H1 (cell line): ENCODE measurements around the gene NT5DC3.

Experiments
- CBX5 ChIP-seq: fragments of 300-800, 300-1000 bp; sonication (generic); IDR thresholded peaks from 2 replicates; pipeline ENCODE4 v1.7.1; 2016; ENCODE audit warnings: antibody characterized with exemption, low read length, low read depth
- CEBPB ChIP-seq: IDR thresholded peaks from 2 replicates; pipeline ENCODE4 v1.6.1; 2012; ENCODE audit warnings: low read depth, low read length
- CHD2 ChIP-seq: IDR thresholded peaks from 2 replicates; pipeline ENCODE4 v1.6.1; 2012; ENCODE audit warnings: low read length, improper control_type of control experiment
- CTCF ChIP-seq, 3 experiments: IDR thresholded peaks; 1 replicate in 2 of 3; 2 replicates in 1 of 3; pipeline versions ENCODE4 v1.5.1 to v1.6.1; 2011; ENCODE audit warnings: low read length in 3 of 3, mild to moderate bottlenecking in 3 of 3, inconsistent platforms in 2 of 3, low read depth in 1 of 3, moderate library complexity in 1 of 3; ENCODE audit not compliant: insufficient read depth in 1 of 3; ENCODE audit errors: control extremely low read depth in 1 of 3
- EZH2 ChIP-seq: fragments of 200-600 bp; sonication (generic); IDR thresholded peaks from 2 replicates; pipeline ENCODE4 v1.7.1; 2012; ENCODE audit warnings: low read depth, mild to moderate bottlenecking, moderate library complexity, low read length, inconsistent platforms; ENCODE audit not compliant: severe bottlenecking
- GABPA ChIP-seq: IDR thresholded peaks from 2 replicates; pipeline ENCODE4 v1.6.1; 2011; ENCODE audit warnings: mild to moderate bottlenecking, low read length, moderate library complexity, borderline replicate concordance; ENCODE audit not compliant: insufficient read depth
- POLR2A ChIP-seq, 2 experiments: IDR thresholded peaks; 1 replicate in 1 of 2; 2 replicates in 1 of 2; pipeline ENCODE4 v1.6.1; 2011; ENCODE audit warnings: low read depth in 2 of 2, low read length in 2 of 2, mild to moderate bottlenecking in 2 of 2; ENCODE audit errors: control extremely low read depth in 1 of 2
- POLR2AphosphoS5 ChIP-seq: IDR thresholded peaks from 2 replicates; pipeline ENCODE4 v1.6.1; 2011; ENCODE audit warnings: low read depth, low read length
- TF ChIP-seq, protein P1 (sequence below): IDR thresholded peaks from 2 replicates; pipeline ENCODE4 v1.6.1; 2012; ENCODE audit warnings: inconsistent platforms

GRCh38 chr12:103830025-103830725 lies 10.9 kb downstream of the NT5DC3 start:
- TF ChIP-seq GABPA (no peak), CTCF (IDR thresholded peaks at IDR 0.05; ENCODE audit: control extremely low read depth in 1 of 3, insufficient read depth in 1 of 3, low read depth in 1 of 3, low read length in 3 of 3) (no peak), POLR2A (IDR thresholded peaks at IDR 0.05; ENCODE audit: control extremely low read depth in 1 of 2, low read depth in 2 of 2, low read length in 2 of 2) (no peak), CBX5 (no peak), CHD2 (no peak), EZH2 (no peak), POLR2AphosphoS5 (no peak), CEBPB (no peak)
- TF ChIP-seq, protein P1, sequence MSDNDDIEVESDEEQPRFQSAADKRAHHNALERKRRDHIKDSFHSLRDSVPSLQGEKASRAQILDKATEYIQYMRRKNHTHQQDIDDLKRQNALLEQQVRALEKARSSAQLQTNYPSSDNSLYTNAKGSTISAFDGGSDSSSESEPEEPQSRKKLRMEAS = no peak
